ENCODE measurements around the gene LTBP3.

GRCh38 chr11:65548395-65548794 lies 9.8 kb downstream of the LTBP3 start:
- TF ChIP-seq CTCF (IDR thresholded peaks at IDR 0.05): no peak
- no peak for TF ChIP-seq POLR2A (IDR thresholded peaks at IDR 0.05)

Measured in adrenal gland (tissue), 5 donors.